HG03558 (cell line): ENCODE data around the gene SACS.
"Not testable (repeated sequence)": the region's sequence is repeated elsewhere in the genome, so short reads cannot be mapped to it uniquely, and the experiment has no call there.

Source experiments
- ATAC-seq: cut with Tn5 transposase; IDR thresholded peaks from one replicate; pipeline ENCODE4 v1.9.1; 2021; ENCODE audit warnings: moderate number of reproducible peaks; ENCODE audit not compliant: unreplicated experiment; ENCODE audit errors: extremely low read depth

The SACS gene

DNA sequence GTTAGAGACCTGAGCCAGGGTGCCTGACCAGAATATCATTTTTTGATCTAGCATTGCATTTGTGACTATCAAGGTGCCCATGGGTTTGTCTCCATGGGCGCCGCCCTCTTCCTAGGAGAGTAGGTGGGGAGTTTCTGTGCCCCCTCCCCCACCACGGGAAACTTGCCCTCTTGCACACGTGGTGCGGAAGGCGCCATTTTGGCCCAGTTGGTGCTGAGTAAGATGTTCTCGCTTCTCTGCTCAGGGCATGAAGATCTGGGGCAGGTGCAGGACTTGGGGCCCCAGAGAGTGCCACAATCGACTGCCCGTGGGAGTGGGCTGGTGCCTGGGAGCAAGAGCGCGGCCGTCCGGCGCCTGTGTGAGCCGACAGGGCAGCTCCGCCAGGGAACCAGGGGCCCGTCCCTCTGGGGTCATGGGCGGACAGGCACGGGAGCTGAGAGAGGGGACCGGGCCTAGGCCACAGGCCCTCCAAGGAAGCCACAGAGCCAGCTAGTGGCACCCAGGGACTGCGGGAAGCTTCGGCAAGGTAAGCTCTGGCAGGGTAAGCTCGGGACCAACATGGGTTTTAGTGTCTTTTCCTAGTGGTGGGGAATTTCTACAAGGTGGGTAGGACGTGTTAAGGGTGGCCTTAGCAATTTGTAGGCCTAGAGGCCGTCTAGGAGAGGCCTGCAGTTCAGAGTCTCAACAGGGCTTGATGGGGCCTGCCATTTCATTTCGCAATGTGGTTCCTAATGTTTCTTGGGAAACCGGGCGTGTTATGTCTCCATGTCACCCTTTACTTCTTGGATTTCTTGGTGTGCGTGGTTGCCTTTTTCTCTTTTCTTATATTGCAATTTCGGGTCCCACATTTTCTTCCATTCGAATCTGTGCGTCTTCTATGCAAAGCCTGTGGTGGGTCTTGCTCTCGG lies 14.5 kb downstream of the SACS start:
- ATAC-seq = no peak

DNA sequence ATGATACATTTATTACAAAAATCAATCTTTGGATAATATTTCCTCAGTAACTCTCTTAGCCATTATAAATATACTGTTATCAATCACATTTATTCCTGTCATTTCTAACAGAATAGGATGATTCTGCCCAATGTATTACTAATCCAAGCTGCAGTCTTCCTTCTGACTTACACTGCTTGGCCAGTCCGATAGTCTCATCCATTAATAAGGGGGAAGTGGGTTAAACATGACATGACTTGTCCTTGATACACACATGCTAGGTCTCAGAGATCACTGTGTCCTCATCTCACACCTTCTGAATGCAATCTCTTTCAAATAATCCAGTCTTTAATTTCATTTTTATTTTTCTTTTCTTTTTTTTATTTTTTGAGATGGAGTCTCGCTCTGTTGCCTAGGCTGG lies 18.8 kb downstream of the SACS start:
- no peak for ATAC-seq

GRCh38 chr13:23411706-23412105 lies 21.8 kb downstream of the SACS start:
- no peak for ATAC-seq

DNA sequence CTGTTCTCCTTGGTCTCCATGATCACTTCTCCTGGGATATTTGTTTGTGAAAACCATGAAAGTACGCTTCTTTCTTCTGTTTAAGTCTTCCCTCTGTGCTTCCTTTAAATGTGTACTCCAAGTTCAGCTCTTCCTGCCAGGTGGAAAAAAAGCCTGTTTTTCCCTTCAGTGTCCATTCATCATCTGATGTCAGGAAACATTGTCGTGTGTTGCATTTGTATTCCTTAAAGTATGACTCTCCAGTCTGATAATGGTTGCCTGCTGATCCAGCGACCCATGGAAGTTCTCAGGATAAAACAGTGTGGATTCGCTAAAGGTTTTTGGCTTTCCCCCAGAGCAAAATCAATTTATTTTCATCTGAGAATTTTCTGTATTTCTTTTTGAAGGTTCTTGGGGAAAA lies 22.3 kb downstream of the SACS start:
- ATAC-seq = no peak

DNA sequence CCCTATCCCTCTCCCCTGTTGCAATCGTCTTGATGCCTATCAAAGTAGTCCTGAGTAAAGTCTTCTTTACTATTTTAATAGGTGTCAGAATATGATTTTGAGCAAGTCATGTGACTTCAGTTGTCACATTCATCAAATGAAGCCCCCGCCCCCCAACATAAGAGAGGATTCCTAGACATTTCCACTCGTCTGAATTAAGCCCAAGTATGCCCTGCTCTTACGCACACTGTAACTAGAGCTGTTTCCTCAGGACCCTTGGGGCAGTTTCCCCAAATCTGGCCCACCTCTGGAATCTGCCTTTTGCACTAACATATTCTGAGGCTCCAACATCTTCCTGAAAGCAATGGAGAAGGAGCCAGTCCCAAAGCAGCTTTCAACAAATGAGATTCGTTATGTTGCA lies 25.5 kb downstream of the SACS start:
- ATAC-seq = no peak

- ATAC-seq = not testable (repeated sequence)
Observed at GRCh38 chr13:23401156-23401555, 32.3 kb downstream of the SACS start.

DNA sequence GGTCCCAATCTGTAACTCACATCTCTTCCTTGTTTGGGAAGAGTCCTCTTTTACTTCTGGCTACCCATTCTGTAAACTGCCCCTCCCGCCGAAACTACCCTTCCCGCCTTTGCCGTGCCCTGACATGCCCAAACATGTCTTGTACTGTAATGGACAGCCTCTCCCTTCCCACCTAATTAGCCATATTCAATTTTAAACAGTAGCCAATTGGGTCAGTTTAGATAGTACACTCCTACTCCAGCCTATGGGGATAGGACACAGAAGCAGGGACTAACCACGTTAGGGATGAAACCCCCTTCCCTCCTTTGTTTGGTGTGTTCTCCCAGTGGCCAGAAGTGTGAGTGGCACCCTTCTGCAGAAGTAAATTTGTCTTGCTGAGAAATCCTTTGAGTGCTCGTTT lies 34.2 kb downstream of the SACS start:
- no peak for ATAC-seq

DNA sequence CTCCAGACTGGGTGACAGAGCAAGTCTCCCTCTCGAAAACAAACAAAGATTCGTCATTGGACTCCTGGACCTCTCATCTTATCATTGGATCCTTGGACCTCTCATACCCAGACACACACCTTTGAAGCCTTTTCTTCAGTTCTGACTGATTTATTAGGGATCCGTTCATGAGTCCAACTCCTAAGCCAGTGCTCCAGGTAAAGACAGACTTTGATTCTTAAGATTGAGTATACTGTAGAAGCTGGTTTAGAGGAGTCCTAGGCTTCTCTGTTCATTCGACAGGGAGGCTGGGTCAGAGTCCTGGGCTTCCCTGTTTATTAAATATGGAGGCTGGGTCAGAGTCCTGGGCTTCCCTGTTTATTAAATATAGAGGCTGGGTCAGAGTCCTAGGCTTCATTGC lies 38.7 kb downstream of the SACS start:
- ATAC-seq = no peak

DNA sequence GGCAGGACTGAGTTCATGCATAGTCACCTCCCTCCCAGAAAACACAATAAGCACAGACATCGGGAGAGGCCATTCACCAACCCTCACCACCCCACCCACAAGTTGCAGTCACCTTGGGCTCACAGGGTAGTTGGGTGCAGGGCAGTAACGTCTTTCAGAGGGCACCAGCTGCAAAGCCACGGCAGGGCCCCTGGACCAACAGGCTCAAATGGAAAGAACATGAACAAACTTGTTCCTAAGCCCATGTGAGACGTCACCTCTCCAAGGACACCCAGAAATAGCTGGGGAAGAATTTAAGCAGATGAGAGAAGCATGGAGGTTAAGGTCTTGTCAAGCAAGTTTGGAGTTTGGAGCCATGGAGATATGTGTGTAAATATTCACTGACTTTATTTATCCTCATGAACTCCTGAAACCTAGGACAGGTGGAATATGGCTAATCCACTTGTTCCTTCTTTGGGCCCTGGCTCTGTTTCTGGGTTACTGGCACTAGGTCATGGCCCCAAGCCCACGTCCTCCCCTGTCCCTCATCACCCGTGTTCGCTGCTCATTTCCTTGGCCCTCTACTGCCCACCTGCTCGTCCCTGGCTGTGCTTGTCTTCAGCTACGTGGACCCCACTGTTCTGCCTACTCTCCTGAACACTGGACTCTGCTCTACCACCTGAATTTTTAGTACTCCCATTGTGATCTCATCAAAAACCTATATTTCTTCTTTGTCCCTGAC lies 40.4 kb downstream of the SACS start:
- no peak for ATAC-seq

DNA sequence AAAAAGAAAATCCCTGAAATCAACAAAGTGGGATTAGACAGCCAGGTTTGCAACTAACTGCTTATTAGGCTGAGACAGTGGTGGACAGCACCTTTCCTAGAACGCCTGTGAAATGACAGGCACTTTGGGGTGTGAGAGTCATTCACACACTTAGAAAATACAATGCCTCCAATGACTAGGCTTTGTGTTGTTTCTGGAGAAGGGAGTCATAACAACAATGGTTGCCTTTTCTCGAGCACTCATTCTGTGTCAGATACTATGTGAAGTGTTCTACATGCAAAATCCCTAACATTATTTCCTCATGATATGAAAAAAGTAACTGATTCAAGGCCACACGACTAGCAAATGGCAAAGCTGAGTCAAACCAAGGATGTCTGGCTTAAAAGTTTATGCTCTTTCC lies 41.2 kb downstream of the SACS start:
- no peak for ATAC-seq

DNA sequence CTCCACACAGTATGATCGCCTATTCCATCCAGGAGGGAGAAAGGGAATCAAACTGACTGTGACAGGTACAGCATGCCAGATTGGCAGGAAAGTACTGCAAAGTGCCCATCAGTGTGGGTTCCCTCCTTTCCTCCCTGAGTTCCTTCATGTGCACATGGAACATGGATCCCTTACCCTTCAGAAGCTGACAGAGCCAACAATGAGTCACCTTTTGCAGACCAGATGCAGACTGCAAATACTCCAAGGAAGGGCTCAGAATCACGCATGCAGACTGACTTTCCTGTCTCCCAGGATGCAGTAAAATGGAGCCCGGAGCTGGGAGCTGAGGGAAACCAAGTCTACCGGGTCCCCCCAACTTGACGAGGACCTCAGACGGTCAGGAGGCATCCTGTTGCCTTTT lies 41.8 kb downstream of the SACS start:
- no peak for ATAC-seq

GRCh38 chr13:23386533-23386932 lies 47.0 kb downstream of the SACS start:
- ATAC-seq = peak; percentile 53

DNA sequence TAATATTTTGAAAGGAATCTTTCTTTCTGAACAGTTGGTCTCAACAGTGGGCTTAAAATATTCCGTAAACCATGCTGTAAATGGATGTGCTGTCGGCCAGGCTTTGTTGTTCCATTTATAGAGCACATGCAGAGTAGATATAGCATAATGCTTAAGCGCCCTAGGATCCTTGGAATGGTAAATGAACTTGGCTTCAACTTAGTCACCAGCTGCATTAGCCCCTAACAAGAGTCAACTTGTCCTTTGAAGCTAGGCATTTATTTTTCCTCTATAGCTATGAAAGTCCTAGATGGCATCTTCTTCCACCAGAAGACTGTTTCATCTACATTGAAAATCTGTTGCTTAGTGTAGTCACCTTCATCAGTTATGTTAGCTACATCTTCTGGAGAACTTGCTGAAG lies 47.6 kb downstream of the SACS start:
- no peak for ATAC-seq

- peak; percentile 85 for ATAC-seq
Observed at GRCh38 chr13:23384111-23384510, 49.4 kb downstream of the SACS start.

DNA sequence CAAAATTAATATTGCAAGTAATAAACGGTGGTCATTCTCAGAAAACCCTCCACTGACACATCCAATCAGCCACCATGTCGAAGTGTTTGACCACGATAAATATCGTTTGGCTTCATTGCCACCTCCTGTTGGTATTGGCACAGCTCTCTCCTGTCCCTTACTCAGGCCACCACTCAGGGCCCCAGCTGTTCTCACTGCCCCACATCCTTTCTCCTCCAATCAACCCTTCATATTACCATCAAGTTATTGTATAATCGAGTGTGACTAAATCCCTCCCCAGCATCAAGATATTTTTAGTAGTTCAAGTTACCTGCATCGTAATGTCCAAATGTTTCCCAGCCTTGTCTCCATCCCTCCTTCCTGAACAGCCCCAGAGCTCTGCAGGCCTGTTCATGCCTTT lies 50.4 kb downstream of the SACS start:
- no peak for ATAC-seq

GRCh38 chr13:23381866-23382265 lies 51.6 kb downstream of the SACS start:
- ATAC-seq = no peak

DNA sequence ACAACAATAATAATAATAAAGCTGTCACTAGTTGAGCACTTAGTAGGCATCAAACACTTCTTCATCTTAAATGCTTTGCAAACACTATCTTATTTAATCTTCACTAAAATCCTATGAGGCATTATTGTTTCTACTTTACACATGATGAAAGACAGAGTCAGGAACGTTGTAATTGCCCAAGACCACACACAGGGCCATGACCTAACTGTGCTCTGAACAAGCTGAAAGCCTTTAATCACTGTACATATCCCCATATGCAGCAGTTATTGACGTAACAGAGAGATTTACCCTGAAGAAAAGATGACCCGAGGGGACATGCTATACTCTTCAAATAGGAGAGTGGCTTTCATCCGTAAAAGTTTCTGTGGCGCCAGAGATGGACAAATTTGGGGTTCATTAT lies 53.0 kb downstream of the SACS start:
- ATAC-seq = no peak

DNA sequence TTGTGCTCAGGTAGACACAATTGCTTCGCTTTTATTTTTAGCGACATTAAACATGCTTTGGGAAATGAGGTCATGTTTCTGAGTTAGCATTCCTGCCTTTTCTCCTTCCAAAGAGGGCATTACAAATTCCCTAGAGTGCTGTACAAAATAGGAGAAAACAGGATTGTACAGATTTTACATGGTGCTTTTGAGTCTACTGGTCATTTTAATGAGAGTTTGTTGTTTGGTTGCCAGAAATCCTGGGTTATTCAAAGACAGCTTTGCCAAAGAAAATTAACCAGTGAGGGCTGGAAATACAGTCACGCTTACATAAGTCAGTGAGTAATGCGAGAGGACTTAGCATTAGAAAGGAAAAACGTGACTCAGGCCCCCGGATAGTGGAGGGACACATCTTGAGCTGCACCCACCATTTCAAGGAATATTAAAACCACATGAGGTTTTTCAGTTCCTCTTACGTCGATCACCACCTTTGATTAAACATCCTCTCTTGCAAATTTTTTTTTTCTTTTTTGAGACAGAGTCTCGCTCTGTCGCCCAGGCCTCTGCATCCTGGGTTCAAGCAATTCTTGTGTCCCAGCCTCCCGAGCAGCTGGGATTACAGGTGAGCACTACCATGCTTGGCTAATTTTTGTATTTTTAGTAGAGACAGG lies 55.4 kb downstream of the SACS start:
- no peak for ATAC-seq

- no peak for ATAC-seq
Observed at GRCh38 chr13:23377579-23377978, 55.9 kb downstream of the SACS start.

DNA sequence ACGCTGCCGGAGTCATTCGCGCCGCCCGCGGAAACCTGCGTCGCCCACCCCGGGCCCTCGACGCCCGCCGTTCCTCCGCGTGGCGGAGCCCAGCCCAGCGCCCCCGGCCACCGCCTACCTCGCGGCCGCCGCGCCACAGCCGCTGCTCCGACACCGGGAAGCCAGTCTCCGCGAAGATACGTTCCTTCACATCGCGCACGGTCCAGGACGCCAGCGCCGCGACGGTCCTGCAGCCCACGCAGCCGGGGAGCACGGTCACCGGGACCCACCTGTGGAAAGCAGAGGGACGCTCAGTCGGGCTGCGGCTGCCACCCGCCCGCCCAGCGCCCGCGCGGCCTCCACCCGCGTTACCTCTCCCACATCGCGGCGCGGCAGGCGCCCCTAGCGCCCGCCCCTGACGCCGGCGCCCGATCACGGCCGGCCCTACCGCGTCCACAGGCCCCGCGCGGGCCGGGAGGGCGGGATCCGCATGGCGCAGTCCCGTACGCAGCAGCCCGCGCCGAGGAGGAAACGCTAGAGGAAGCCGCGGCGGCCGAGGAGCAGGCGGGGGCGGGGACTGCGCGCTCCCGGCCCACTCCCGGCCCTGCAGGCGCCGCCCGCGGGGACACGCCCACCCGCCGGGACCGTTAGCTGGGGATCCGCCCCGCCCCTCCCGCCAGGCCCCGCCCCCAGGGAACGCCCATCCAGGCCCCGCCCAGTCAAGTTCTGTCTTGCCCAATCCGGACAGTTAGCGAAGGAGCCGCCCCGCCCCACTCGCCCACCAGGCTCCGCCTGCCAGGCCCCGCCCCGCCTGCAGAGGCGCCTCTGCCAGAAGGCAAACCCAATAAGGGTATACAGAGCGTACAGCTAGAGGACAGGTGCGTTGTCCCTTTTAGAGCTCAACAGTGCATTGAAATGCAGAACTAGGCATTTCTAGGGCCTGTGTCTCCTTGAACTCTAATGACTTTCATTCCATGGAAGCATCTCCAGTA lies 58.2 kb downstream of the SACS start:
- peak; percentile 67 for ATAC-seq
